Endodermal cell (in vitro differentiated cells): ENCODE data around the gene PCDHGC4. TPM values are rescaled to one million over a fixed set of nuclear protein-coding genes. Genes with fewer than 3 reads are reported as not detected.

Experiments used
- DNase-seq: peaks from one replicate; pipeline ENCODE4 v3.0.0-alpha.2; 2017
- H3K27ac ChIP-seq: 2 replicates; pipeline ENCODE4 v1.5.1; 2013; ENCODE audit warnings: mild to moderate bottlenecking, low read depth, low read length, moderate library complexity
- H3K27me3 ChIP-seq: 2 replicates; pipeline ENCODE4 v1.6.1; 2013; ENCODE audit warnings: mild to moderate bottlenecking, low read length, moderate library complexity; ENCODE audit not compliant: insufficient read depth, control insufficient read depth, poor library complexity, severe bottlenecking
- H3K36me3 ChIP-seq: 2 replicates; pipeline ENCODE4 v1.7.0; 2013; ENCODE audit warnings: mild to moderate bottlenecking, low read length, moderate library complexity; ENCODE audit not compliant: control insufficient read depth, insufficient read depth
- H3K4me1 ChIP-seq: one replicate; pipeline ENCODE4 v1.7.0; 2013; ENCODE audit warnings: low read length; ENCODE audit not compliant: control insufficient read depth, insufficient read depth
- H3K4me3 ChIP-seq: 2 replicates; pipeline ENCODE4 v1.5.1; 2013; ENCODE audit warnings: mild to moderate bottlenecking, low read length, moderate library complexity
- H3K9ac ChIP-seq: 2 replicates; pipeline ENCODE4 v1.6.1; 2013; ENCODE audit warnings: mild to moderate bottlenecking, low read length, moderate library complexity; ENCODE audit not compliant: poor library complexity, severe bottlenecking; ENCODE audit errors: extremely low read depth
- H3K9me3 ChIP-seq: 2 replicates; pipeline ENCODE4 v1.6.1; 2013; ENCODE audit warnings: mild to moderate bottlenecking, low read length, moderate library complexity; ENCODE audit not compliant: control insufficient read depth
- H3K27ac Mint-ChIP-seq: 2 replicates; pipeline ENCODE4 v1.8.0; 2020; ENCODE audit warnings: mixed read lengths
- H3K27me3 Mint-ChIP-seq: 2 replicates; pipeline ENCODE4 v1.8.0; 2021; ENCODE audit warnings: mild to moderate bottlenecking, mixed read lengths; ENCODE audit not compliant: insufficient read depth
- H3K36me3 Mint-ChIP-seq: 2 replicates; pipeline ENCODE4 v1.8.0; 2020; ENCODE audit warnings: low read depth, mixed read lengths
- H3K4me1 Mint-ChIP-seq: 2 replicates; pipeline ENCODE4 v1.8.0; 2020; ENCODE audit warnings: mixed read lengths
- H3K4me3 Mint-ChIP-seq: 2 replicates; pipeline ENCODE4 v1.8.0; 2020; ENCODE audit warnings: mild to moderate bottlenecking, moderate library complexity, mixed read lengths
- H3K9me3 Mint-ChIP-seq: 2 replicates; pipeline ENCODE4 v1.8.0; 2020; ENCODE audit warnings: mild to moderate bottlenecking, mixed read lengths
- CTCF ChIP-seq: fragments of 200-600 bp; sonication (generic); conservative IDR thresholded peaks from 2 replicates; pipeline ENCODE4 v1.5.0; 2021; ENCODE audit warnings: antibody characterized with exemption, mild to moderate bottlenecking
- WGBS, 2 experiments: methylation state at CpG; one replicate each; pipeline versions ENCODE4 v1.1.5 to v1.1.7; 2013; ENCODE audit warnings: missing lambda C conversion rate in 2 of 2, mixed read lengths in 1 of 2; ENCODE audit not compliant: insufficient coverage in 1 of 2, insufficient read length in 1 of 2; 5-methylcytosine and 5-hydroxymethylcytosine counted together
- total RNA-seq, 2 donors: library from RNA; stranded (reverse); fragmentation: NEBNext Ultra II Directional in 1 of 2; extraction: Animal tissue kit (Norgen Biotek cat#: 25700) in 1 of 2; gene quantifications; 2 replicates in 1 of 2; 3 replicates in 1 of 2; pipeline ENCODE4 v1.2.1, GENCODE V29; 2021

PCDHGC4 gene
- total RNA-seq, 2 donors from 2014 or later = 2.6 to 3.0 TPM

- Histone ChIP-seq H3K4me3 (peak overlapping the region; percentile 69), H3K27ac (peak overlapping the region; percentile 99), H3K9ac (no peak overlapping the region), H3K36me3 (peaks cover 52% of the 10 kb centered on the region), H3K9me3 (no peaks in the 10 kb centered on the region), H3K27me3 (no peaks in the 10 kb centered on the region), H3K4me1 (peaks cover 15% of the 10 kb centered on the region)
- TF ChIP-seq CTCF = no peak
- Mint-ChIP-seq H3K27ac (peak overlapping the region; percentile 92), H3K4me1 (peaks cover 33% of the 10 kb centered on the region), H3K4me3 (peak overlapping the region; percentile 69), H3K36me3 (peaks cover 30% of the 10 kb centered on the region), H3K27me3 (peaks cover 6% of the 10 kb centered on the region), H3K9me3 (no peaks in the 10 kb centered on the region)
- peak; percentile 87 for DNase-seq
- 18 to 34% methylated on average over 7 to 29 of the region's 29 CpGs for WGBS, 2 experiments
Observed at GRCh38 chr5:141513627-141514329, 28.9 kb downstream of the PCDHGC4 start.

GRCh38 chr5:141514330-141515133 lies 29.7 kb downstream of the PCDHGC4 start:
- Histone ChIP-seq H3K4me3 (no peak overlapping the region), H3K4me1 (peaks cover 15% of the 10 kb centered on the region), H3K36me3 (peaks cover 60% of the 10 kb centered on the region), H3K9me3 (no peaks in the 10 kb centered on the region), H3K9ac (no peak overlapping the region), H3K27me3 (no peaks in the 10 kb centered on the region), H3K27ac (peak overlapping the region; percentile 99)
- peaks cover 6% of the 10 kb centered on the region for H3K27me3 Mint-ChIP-seq
- 47 to 66% methylated on average over 4 to 6 of the region's 6 CpGs for WGBS, 2 experiments
- H3K4me3 Mint-ChIP-seq = peak overlapping the region; percentile 69
- peak; percentile 90 for DNase-seq
- peaks cover 37% of the 10 kb centered on the region for H3K36me3 Mint-ChIP-seq
- H3K9me3 Mint-ChIP-seq = no peaks in the 10 kb centered on the region
- peaks cover 30% of the 10 kb centered on the region for H3K4me1 Mint-ChIP-seq
- TF ChIP-seq CTCF = no peak
- peak overlapping the region; percentile 92 for H3K27ac Mint-ChIP-seq

- H3K4me1 Mint-ChIP-seq = peaks cover 30% of the 10 kb centered on the region
- H3K36me3 Mint-ChIP-seq = peaks cover 44% of the 10 kb centered on the region
Observed at GRCh38 chr5:141515141-141515540, 30.3 kb downstream of the PCDHGC4 start.

More at GRCh38 chr5:141515141-141515540, 30.3 kb downstream of the PCDHGC4 start:
- no peaks in the 10 kb centered on the region for H3K9me3 Mint-ChIP-seq
- H3K4me3 Mint-ChIP-seq = no peak overlapping the region
- Histone ChIP-seq H3K4me1 (peaks cover 15% of the 10 kb centered on the region), H3K27me3 (no peaks in the 10 kb centered on the region), H3K27ac (peak overlapping the region; percentile 99), H3K4me3 (no peak overlapping the region), H3K9me3 (no peaks in the 10 kb centered on the region), H3K9ac (no peak overlapping the region), H3K36me3 (peaks cover 66% of the 10 kb centered on the region)
- peaks cover 6% of the 10 kb centered on the region for H3K27me3 Mint-ChIP-seq
- DNase-seq = no peak
- no peak for TF ChIP-seq CTCF
- peak overlapping the region; percentile 92 for H3K27ac Mint-ChIP-seq
- 93% methylated on average over 3 of the region's 3 CpGs; no CpG with 5 or more reads in 1 of the 2 experiments for WGBS, 2 experiments
